GM21390 (cell line): ENCODE measurements around the gene RPA3.

Source experiments
- ATAC-seq: cut with Tn5 transposase; IDR thresholded peaks from one replicate; pipeline ENCODE4 v1.9.1; 2021; ENCODE audit not compliant: unreplicated experiment

Gene RPA3

GRCh38 chr7:7732621-7733281 lies 14.3 kb upstream of the RPA3 start:
- no peak for ATAC-seq

- no peak for ATAC-seq
Observed at GRCh38 chr7:7731732-7732131, 13.3 kb upstream of the RPA3 start.

- peak; percentile 35 for ATAC-seq
Observed at GRCh38 chr7:7720750-7721621, 2.6 kb upstream of the RPA3 start.

GRCh38 chr7:7720193-7720592 lies 1.8 kb upstream of the RPA3 start:
- ATAC-seq: no peak

GRCh38 chr7:7719236-7719635 lies 829 bp upstream of the RPA3 start:
- ATAC-seq: peak; percentile 95

GRCh38 chr7:7713730-7714129 lies 4.7 kb downstream of the RPA3 start:
- no peak for ATAC-seq

GRCh38 chr7:7710469-7710868 lies 7.9 kb downstream of the RPA3 start:
- ATAC-seq: no peak

- no peak for ATAC-seq
Observed at GRCh38 chr7:7709291-7709690, 9.1 kb downstream of the RPA3 start.

- no peak for ATAC-seq
Observed at GRCh38 chr7:7707806-7708205, 10.6 kb downstream of the RPA3 start.

GRCh38 chr7:7707246-7707645 lies 11.2 kb downstream of the RPA3 start:
- no peak for ATAC-seq

- no peak for ATAC-seq
Observed at GRCh38 chr7:7706556-7707172, 11.7 kb downstream of the RPA3 start.

- ATAC-seq: peak; percentile 64
Observed at GRCh38 chr7:7706101-7706511, 12.3 kb downstream of the RPA3 start.

- ATAC-seq: no peak
Observed at GRCh38 chr7:7705318-7705717, 13.1 kb downstream of the RPA3 start.

- no peak for ATAC-seq
Observed at GRCh38 chr7:7704867-7705266, 13.5 kb downstream of the RPA3 start.

- no peak for ATAC-seq
Observed at GRCh38 chr7:7703427-7703826, 15.0 kb downstream of the RPA3 start.

- no peak for ATAC-seq
Observed at GRCh38 chr7:7702826-7703225, 15.6 kb downstream of the RPA3 start.

GRCh38 chr7:7701527-7701926 lies 16.9 kb downstream of the RPA3 start:
- ATAC-seq: no peak

- ATAC-seq: no peak
Observed at GRCh38 chr7:7699970-7700369, 18.4 kb downstream of the RPA3 start.

- no peak for ATAC-seq
Observed at GRCh38 chr7:7699380-7699779, 19.0 kb downstream of the RPA3 start.

- ATAC-seq: no peak
Observed at GRCh38 chr7:7698930-7699329, 19.5 kb downstream of the RPA3 start.

- no peak for ATAC-seq
Observed at GRCh38 chr7:7696458-7697119, 21.8 kb downstream of the RPA3 start.
